Activated B cell treated with CpG ODN at 0.5 μM for 24 hours (primary cell): Measurements from ENCODE around the gene AGAP1. TPM values are rescaled to one million over a fixed set of nuclear protein-coding genes. Genes with fewer than 3 reads are reported as not detected.

Experiments used
- ATAC-seq: fragments of 200-7000 bp; cut with Tn5 transposase; one replicate; pipeline ENCODE4 v1.10.0; 2021; ENCODE audit warnings: low read depth, mild to moderate bottlenecking, moderate library complexity
- CTCF ChIA-PET: fragments of 350-600 bp; sonication (Branson Sonifier 250); formaldehyde crosslinking; loops from one replicate; lab custom pipeline; 2021; ENCODE audit warnings: antibody characterized with exemption; lab: Charles Lee
- POLR2A ChIA-PET: fragments of 350-600 bp; sonication (Branson Sonifier 250); formaldehyde crosslinking; loops from one replicate; lab custom pipeline; 2021; ENCODE audit warnings: antibody characterized with exemption; lab: Charles Lee
- DNase-seq: peaks from one replicate; pipeline ENCODE4 v3.0.0; 2022
- H3K27ac Mint-ChIP-seq: one replicate; pipeline ENCODE4 v1.8.0; 2020; ENCODE audit warnings: mixed read lengths
- H3K27me3 Mint-ChIP-seq: one replicate; pipeline ENCODE4 v1.8.0; 2021; ENCODE audit warnings: mixed read lengths
- H3K36me3 Mint-ChIP-seq: one replicate; pipeline ENCODE4 v1.8.0; 2021; ENCODE audit warnings: low read depth, mixed read lengths
- H3K4me1 Mint-ChIP-seq: one replicate; pipeline ENCODE4 v1.8.0; 2021; ENCODE audit warnings: mixed read lengths
- H3K4me3 Mint-ChIP-seq: one replicate; pipeline ENCODE4 v1.8.0; 2020; ENCODE audit warnings: mild to moderate bottlenecking, mixed read lengths
- H3K9me3 Mint-ChIP-seq: one replicate; pipeline ENCODE4 v1.8.0; 2020; ENCODE audit warnings: mixed read lengths
- CTCF ChIP-seq: fragments of 200-600 bp; IDR thresholded peaks from one replicate; pipeline ENCODE4 v1.8.0; 2022; ENCODE audit warnings: antibody characterized with exemption, mild to moderate bottlenecking
- intact Hi-C: fragments of 100-400 bp; cut with micrococcal nuclease; formaldehyde crosslinking; loops from one replicate; pipeline ENCODE4 v1.15.1; 2024
- total RNA-seq: library from RNA; stranded (reverse); gene quantifications from 2 replicates; pipeline ENCODE4 v1.2.3, GENCODE V29; 2022

Gene AGAP1
- total RNA-seq, 1 donor from 2014 or later: not detected

GRCh38 chr2:235661952-235662351 is 168.1 kb downstream of the AGAP1 start:
- intact Hi-C loops: no loop called here
- DNase-seq (no peak), ATAC-seq (no peak)
- ChIA-PET CTCF (no interaction called here), POLR2A (no interaction called here)
- TF ChIP-seq CTCF: no peak
- Mint-ChIP-seq H3K36me3 (no peaks in the 10 kb centered on the region), H3K9me3 (no peaks in the 10 kb centered on the region), H3K27me3 (peaks cover 56% of the 10 kb centered on the region), H3K4me3 (no peak overlapping the region), H3K27ac (no peak overlapping the region), H3K4me1 (no peaks in the 10 kb centered on the region)

GRCh38 chr2:235663875-235664274 is 170.0 kb downstream of the AGAP1 start:
- H3K9me3 Mint-ChIP-seq: no peaks in the 10 kb centered on the region
- ChIA-PET POLR2A (no interaction called here), CTCF (no interaction called here)
- no peaks in the 10 kb centered on the region for H3K36me3 Mint-ChIP-seq
- intact Hi-C loops: no loop called here
- no peak for ATAC-seq
- no peak overlapping the region for H3K27ac Mint-ChIP-seq
- H3K4me1 Mint-ChIP-seq: peaks cover 1% of the 10 kb centered on the region
- DNase-seq: no peak
- no peak overlapping the region for H3K4me3 Mint-ChIP-seq
- H3K27me3 Mint-ChIP-seq: peaks cover 57% of the 10 kb centered on the region
- TF ChIP-seq CTCF: no peak

DNA sequence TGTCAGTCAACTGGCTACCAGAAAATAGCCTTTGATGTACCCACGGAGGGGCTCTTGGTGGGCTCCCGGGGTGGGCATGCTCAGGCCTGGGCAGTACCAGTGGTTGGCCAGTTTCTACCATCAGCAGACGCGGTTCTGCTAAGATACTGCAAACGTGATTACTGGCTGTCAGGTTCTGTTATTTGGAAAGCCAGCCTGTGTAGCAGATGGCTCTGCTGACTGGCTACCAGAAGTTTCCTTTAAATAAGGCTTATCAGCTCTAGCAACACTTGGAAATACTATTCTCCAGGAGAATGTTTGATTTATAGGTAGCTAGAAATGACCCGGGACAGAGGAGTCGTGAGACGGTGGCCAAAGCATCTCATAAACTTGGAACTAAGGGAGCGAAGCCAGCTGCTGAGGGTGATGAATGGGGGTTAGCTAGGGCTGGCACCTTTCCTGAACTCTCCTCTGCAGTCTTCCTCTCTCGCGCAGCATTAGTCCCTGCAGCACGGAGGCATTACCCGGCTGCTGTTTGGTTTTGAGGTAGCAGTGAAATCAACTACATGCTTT is 171.9 kb downstream of the AGAP1 start:
- CTCF ChIA-PET: no interaction called here
- Mint-ChIP-seq H3K27me3 (peaks cover 45% of the 10 kb centered on the region), H3K27ac (no peak overlapping the region), H3K4me1 (peaks cover 4% of the 10 kb centered on the region), H3K36me3 (no peaks in the 10 kb centered on the region), H3K4me3 (no peak overlapping the region), H3K9me3 (no peaks in the 10 kb centered on the region)
- POLR2A ChIA-PET: no interaction called here
- intact Hi-C loops: no loop called here
- ATAC-seq (no peak), DNase-seq (no peak)
- no peak for TF ChIP-seq CTCF

- Mint-ChIP-seq H3K9me3 (no peaks in the 10 kb centered on the region), H3K27ac (no peak overlapping the region), H3K36me3 (no peaks in the 10 kb centered on the region), H3K4me3 (no peak overlapping the region), H3K4me1 (peaks cover 4% of the 10 kb centered on the region), H3K27me3 (peaks cover 40% of the 10 kb centered on the region)
- ChIA-PET CTCF (no interaction called here), POLR2A (no interaction called here)
- no peak for TF ChIP-seq CTCF
- DNase-seq (no peak), ATAC-seq (no peak)
- intact Hi-C loops: no loop called here
Observed at GRCh38 chr2:235666213-235666781, 172.5 kb downstream of the AGAP1 start.

GRCh38 chr2:235668782-235669181 is 174.9 kb downstream of the AGAP1 start:
- Mint-ChIP-seq H3K27me3 (peaks cover 44% of the 10 kb centered on the region), H3K36me3 (no peaks in the 10 kb centered on the region), H3K27ac (no peak overlapping the region), H3K9me3 (no peaks in the 10 kb centered on the region), H3K4me1 (peaks cover 4% of the 10 kb centered on the region), H3K4me3 (no peak overlapping the region)
- ChIA-PET POLR2A (no interaction called here), CTCF (no interaction called here)
- DNase-seq (no peak), ATAC-seq (no peak)
- TF ChIP-seq CTCF: no peak
- intact Hi-C loops: no loop called here
